ENCODE results near the gene HYCC1.
A peak's percentile ranks its signal among the peaks of the same experiment; 100 is the strongest.

Gene HYCC1

GRCh38 chr7:23016345-23017253 is 2.7 kb upstream of the HYCC1 start:
- no peak for DNase-seq

- no peak for DNase-seq
Observed at GRCh38 chr7:23014681-23015080, 751 bp upstream of the HYCC1 start.

GRCh38 chr7:23012908-23013714 is 819 bp downstream of the HYCC1 start:
- DNase-seq, result peak; percentile 34

GRCh38 chr7:23012186-23012585 is 1.7 kb downstream of the HYCC1 start:
- DNase-seq, result no peak

GRCh38 chr7:23011222-23011924 is 2.6 kb downstream of the HYCC1 start:
- no peak for DNase-seq

GRCh38 chr7:23009303-23009702 is 4.6 kb downstream of the HYCC1 start:
- DNase-seq, result no peak

- no peak for DNase-seq
Observed at GRCh38 chr7:23004247-23004520, 9.7 kb downstream of the HYCC1 start.

- no peak for DNase-seq
Observed at GRCh38 chr7:23003505-23004246, 10.3 kb downstream of the HYCC1 start.

- no peak for DNase-seq
Observed at GRCh38 chr7:23002698-23003097, 11.2 kb downstream of the HYCC1 start.

GRCh38 chr7:23001610-23002009 is 12.3 kb downstream of the HYCC1 start:
- DNase-seq, result no peak

GRCh38 chr7:23000597-23001360 is 13.2 kb downstream of the HYCC1 start:
- DNase-seq, result no peak

GRCh38 chr7:22998519-22998896 is 15.4 kb downstream of the HYCC1 start:
- no peak for DNase-seq

- no peak for DNase-seq
Observed at GRCh38 chr7:22997871-22998518, 15.9 kb downstream of the HYCC1 start.

GRCh38 chr7:22996470-22996869 is 17.5 kb downstream of the HYCC1 start:
- no peak for DNase-seq

GRCh38 chr7:22995011-22995410 is 18.9 kb downstream of the HYCC1 start:
- no peak for DNase-seq

- no peak for DNase-seq
Observed at GRCh38 chr7:22992874-22993840, 20.8 kb downstream of the HYCC1 start.

GRCh38 chr7:22990588-22990949 is 23.4 kb downstream of the HYCC1 start:
- DNase-seq, result no peak

GRCh38 chr7:22989643-22990587 is 24.0 kb downstream of the HYCC1 start:
- no peak for DNase-seq

GRCh38 chr7:22985436-22985835 is 28.5 kb downstream of the HYCC1 start:
- no peak for DNase-seq

Data from NCI-H526 treated with DMSO at 0.1 percent for 48 hours (cell line).